ENCODE results near the gene ACSF3.

GRCh38 chr16:89094880-89095258, 1.2 kb downstream of the ACSF3 start:
- TF ChIP-seq CTCF (conservative IDR thresholded peaks at IDR 0.05; ENCODE audit: low read length) = no peak
- no peak for TF ChIP-seq EZH2phosphoT487 (IDR thresholded peaks at IDR 0.05; ENCODE audit: borderline replicate concordance, low read depth, low read length)
